Measurements from ENCODE around the gene MCM6.
"Not testable (repeated sequence)": the region's sequence is repeated elsewhere in the genome, so short reads cannot be mapped to it uniquely, and the experiment has no call there.

The MCM6 gene

GRCh38 chr2:135817951-135818350, 58.3 kb downstream of the MCM6 start:
- DNase-seq, result no peak

GRCh38 chr2:135817466-135817865, 58.8 kb downstream of the MCM6 start:
- no peak for DNase-seq

- no peak for DNase-seq
Measured at GRCh38 chr2:135815269-135815668, 61.0 kb downstream of the MCM6 start.

GRCh38 chr2:135812907-135813511, 63.2 kb downstream of the MCM6 start:
- DNase-seq, result no peak

- not testable (repeated sequence) for DNase-seq
Measured at GRCh38 chr2:135807874-135808273, 68.4 kb downstream of the MCM6 start.

- DNase-seq, result no peak
Measured at GRCh38 chr2:135803278-135803677, 73.0 kb downstream of the MCM6 start.

- DNase-seq, result no peak
Measured at GRCh38 chr2:135802350-135802749, 73.9 kb downstream of the MCM6 start.

GRCh38 chr2:135800513-135801460, 75.5 kb downstream of the MCM6 start:
- DNase-seq, result no peak

GRCh38 chr2:135799738-135800137, 76.5 kb downstream of the MCM6 start:
- no peak for DNase-seq

- no peak for DNase-seq
Measured at GRCh38 chr2:135798762-135799161, 77.5 kb downstream of the MCM6 start.

- no peak for DNase-seq
Measured at GRCh38 chr2:135798275-135798705, 78.0 kb downstream of the MCM6 start.

- peak; percentile 51 for DNase-seq
Measured at GRCh38 chr2:135797497-135798274, 78.6 kb downstream of the MCM6 start.

GRCh38 chr2:135796606-135797005, 79.6 kb downstream of the MCM6 start:
- no peak for DNase-seq

- DNase-seq, result not testable (repeated sequence)
Measured at GRCh38 chr2:135795641-135796040, 80.6 kb downstream of the MCM6 start.

- DNase-seq, result no peak
Measured at GRCh38 chr2:135792401-135793150, 83.7 kb downstream of the MCM6 start.

- no peak for DNase-seq
Measured at GRCh38 chr2:135791418-135792190, 84.6 kb downstream of the MCM6 start.

GRCh38 chr2:135790423-135790822, 85.8 kb downstream of the MCM6 start:
- DNase-seq, result no peak

Data from NCI-H2227 treated with DMSO at 0.1 percent for 48 hours (cell line).